Measurements from ENCODE around the gene PSMD13. TPM values are rescaled to one million over a fixed set of nuclear protein-coding genes. Genes with fewer than 3 reads are reported as not detected.

The PSMD13 gene
- total and polyA plus RNA-seq, 2 experiments from 2014 or later = 98.4 to 175 TPM

GRCh38 chr11:291281-292210, 54.8 kb downstream of the PSMD13 start:
- Histone ChIP-seq H3K4me1 (ENCODE audit: low read depth) (no peaks in the 10 kb centered on the region), H3K36me3 (no peaks in the 10 kb centered on the region), H3K9me3 (ENCODE audit: low read depth) (no peaks in the 10 kb centered on the region), H3K27me3 (peaks cover 16% of the 10 kb centered on the region), H3K4me3 (no peak overlapping the region), H3K27ac (no peak overlapping the region)
- TF ChIP-seq CTCF (IDR thresholded peaks at IDR 0.05; ENCODE audit: low read depth, low read length) = no peak
- DNase-seq (ENCODE audit: low read depth in 1 of 2, low spot score in 1 of 2) = no peak

- Histone ChIP-seq H3K27me3 (peaks cover 11% of the 10 kb centered on the region), H3K27ac (no peak overlapping the region), H3K36me3 (no peaks in the 10 kb centered on the region), H3K4me1 (ENCODE audit: low read depth) (no peaks in the 10 kb centered on the region), H3K4me3 (no peak overlapping the region), H3K9me3 (ENCODE audit: low read depth) (no peaks in the 10 kb centered on the region)
- DNase-seq (ENCODE audit: low read depth in 1 of 2, low spot score in 1 of 2) = no peak
- TF ChIP-seq CTCF (IDR thresholded peaks at IDR 0.05; ENCODE audit: low read depth, low read length) = no peak
Measured at GRCh38 chr11:292211-293121, 55.7 kb downstream of the PSMD13 start.

- no peak for TF ChIP-seq CTCF (IDR thresholded peaks at IDR 0.05; ENCODE audit: low read depth, low read length)
- H3K27ac ChIP-seq = no peak overlapping the region
- H3K9me3 ChIP-seq (ENCODE audit: low read depth) = no peaks in the 10 kb centered on the region
- H3K27me3 ChIP-seq = peaks cover 2% of the 10 kb centered on the region
- no peak for DNase-seq (ENCODE audit: low read depth in 1 of 2, low spot score in 1 of 2)
- no peak overlapping the region for H3K4me3 ChIP-seq
- no peaks in the 10 kb centered on the region for H3K36me3 ChIP-seq
- no peaks in the 10 kb centered on the region for H3K4me1 ChIP-seq (ENCODE audit: low read depth)
Measured at GRCh38 chr11:293271-293851, 56.6 kb downstream of the PSMD13 start.

GRCh38 chr11:293852-294661, 57.3 kb downstream of the PSMD13 start:
- no peak for TF ChIP-seq CTCF (IDR thresholded peaks at IDR 0.05; ENCODE audit: low read depth, low read length)
- Histone ChIP-seq H3K4me1 (ENCODE audit: low read depth) (no peaks in the 10 kb centered on the region), H3K36me3 (no peaks in the 10 kb centered on the region), H3K27ac (no peak overlapping the region), H3K27me3 (no peaks in the 10 kb centered on the region), H3K4me3 (no peak overlapping the region), H3K9me3 (ENCODE audit: low read depth) (no peaks in the 10 kb centered on the region)
- DNase-seq (ENCODE audit: low read depth in 1 of 2, low spot score in 1 of 2) = no peak

- Histone ChIP-seq H3K27me3 (no peaks in the 10 kb centered on the region), H3K36me3 (no peaks in the 10 kb centered on the region), H3K27ac (peak overlapping the region; percentile 23), H3K4me1 (ENCODE audit: low read depth) (no peaks in the 10 kb centered on the region), H3K4me3 (no peak overlapping the region), H3K9me3 (ENCODE audit: low read depth) (no peaks in the 10 kb centered on the region)
- TF ChIP-seq CTCF (IDR thresholded peaks at IDR 0.05; ENCODE audit: low read depth, low read length) = no peak
- no peak for DNase-seq (ENCODE audit: low read depth in 1 of 2, low spot score in 1 of 2)
Measured at GRCh38 chr11:294780-295179, 58.0 kb downstream of the PSMD13 start.

Data from cardiac muscle cell (in vitro differentiated cells and primary cell).